Upper lobe of left lung (tissue), 4 donors: ENCODE measurements around the gene ACVR1.

Experiments used
- EP300 ChIP-seq, 4 donors: sonication (generic); formaldehyde crosslinking; IDR thresholded peaks; one replicate each; pipeline ENCODE4 v1.5.1; 2017; ENCODE audit warnings: antibody characterized with exemption in 4 of 4, control low read depth in 2 of 4
- POLR2A ChIP-seq, 4 donors: fragments of 450-650 bp; IDR thresholded peaks; one replicate each; pipeline ENCODE4 v1.5.1; 2016 to 2017; ENCODE audit warnings: antibody characterized with exemption in 4 of 4, mild to moderate bottlenecking in 2 of 4
- POLR2AphosphoS5 ChIP-seq, 2 donors: sonication (generic); formaldehyde crosslinking; IDR thresholded peaks; one replicate each; pipeline ENCODE4 v1.5.1; 2017; ENCODE audit warnings: antibody characterized with exemption in 2 of 2

- TF ChIP-seq POLR2AphosphoS5 (IDR thresholded peaks at IDR 0.05): no peak
- no peak for TF ChIP-seq POLR2A (IDR thresholded peaks at IDR 0.05)
- TF ChIP-seq EP300 (IDR thresholded peaks at IDR 0.05): no peak
Measured at GRCh38 chr2:157803952-157804351, 72.2 kb downstream of the ACVR1 start.
